Right atrium auricular region (tissue), 2 donors: ENCODE measurements around the gene GALNT8. TPM values are rescaled to one million over a fixed set of nuclear protein-coding genes. Genes with fewer than 3 reads are reported as not detected.

Experiments used
- DNase-seq: peaks from one replicate; pipeline ENCODE4 v3.0.0-alpha.2; 2019; ENCODE audit warnings: low spot score
- H3K27ac ChIP-seq, 2 donors: fragments of 200-600 bp; sonication (generic); 1 replicate in 1 of 2; 2 replicates in 1 of 2; pipeline ENCODE4 v1.5.1; 2016 to 2019
- H3K27me3 ChIP-seq, 2 donors: fragments of 200-600 bp; sonication (generic); one replicate each; pipeline versions ENCODE4 v1.5.1 to v1.6.0; 2017 to 2019
- H3K36me3 ChIP-seq: fragments of 200-600 bp; sonication (generic); one replicate; pipeline ENCODE4 v1.5.1; 2016
- H3K4me1 ChIP-seq, 2 donors: fragments of 200-600 bp; sonication (generic); one replicate each; pipeline versions ENCODE4 v1.5.1 to v1.6.0; 2017 to 2019
- H3K4me3 ChIP-seq, 2 donors: fragments of 200-600 bp; sonication (generic); 1 replicate in 1 of 2; 2 replicates in 1 of 2; pipeline ENCODE4 v1.5.1; 2017 to 2019; ENCODE audit warnings: mild to moderate bottlenecking in 1 of 2, moderate library complexity in 1 of 2
- H3K9me3 ChIP-seq, 2 donors: fragments of 200-600 bp; sonication (generic); one replicate each; pipeline ENCODE4 v1.5.1; 2019
- total RNA-seq, 2 donors: library from RNA; depleted of rRNA; stranded (reverse); fragments of >200 nt; gene quantifications; one replicate each; pipeline ENCODE4 v1.1.0, GENCODE V29; 2016
- TF ChIP-seq, protein P1 (sequence below), 2 donors: fragments of 200-600 bp; sonication (generic); IDR thresholded peaks; one replicate each; pipeline ENCODE4 v1.5.1; 2019; ENCODE audit warnings: antibody characterized with exemption in 2 of 2

Gene GALNT8
- total RNA-seq, 2 donors from 2014 or later, result 2.0 to 3.8 TPM

DNA sequence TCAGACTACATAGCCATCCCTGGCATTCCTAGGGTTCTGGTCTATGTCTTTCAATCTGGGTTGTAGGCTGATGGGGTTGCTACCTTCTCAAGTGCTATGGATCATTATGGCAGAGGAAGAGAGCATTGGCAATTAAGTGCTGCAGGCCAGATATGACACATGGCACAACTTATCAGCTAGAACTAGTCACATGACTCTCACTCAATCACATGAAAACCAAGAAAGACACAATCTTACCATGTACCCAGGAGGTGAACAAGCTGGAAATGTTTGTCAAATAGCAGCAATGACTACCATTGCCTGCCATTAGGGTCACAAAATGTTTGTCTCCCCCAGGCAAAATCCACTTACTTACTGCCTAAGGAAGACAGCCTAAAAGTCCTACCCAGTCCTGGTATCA, 80.4 kb downstream of the GALNT8 start:
- TF ChIP-seq, protein P1, sequence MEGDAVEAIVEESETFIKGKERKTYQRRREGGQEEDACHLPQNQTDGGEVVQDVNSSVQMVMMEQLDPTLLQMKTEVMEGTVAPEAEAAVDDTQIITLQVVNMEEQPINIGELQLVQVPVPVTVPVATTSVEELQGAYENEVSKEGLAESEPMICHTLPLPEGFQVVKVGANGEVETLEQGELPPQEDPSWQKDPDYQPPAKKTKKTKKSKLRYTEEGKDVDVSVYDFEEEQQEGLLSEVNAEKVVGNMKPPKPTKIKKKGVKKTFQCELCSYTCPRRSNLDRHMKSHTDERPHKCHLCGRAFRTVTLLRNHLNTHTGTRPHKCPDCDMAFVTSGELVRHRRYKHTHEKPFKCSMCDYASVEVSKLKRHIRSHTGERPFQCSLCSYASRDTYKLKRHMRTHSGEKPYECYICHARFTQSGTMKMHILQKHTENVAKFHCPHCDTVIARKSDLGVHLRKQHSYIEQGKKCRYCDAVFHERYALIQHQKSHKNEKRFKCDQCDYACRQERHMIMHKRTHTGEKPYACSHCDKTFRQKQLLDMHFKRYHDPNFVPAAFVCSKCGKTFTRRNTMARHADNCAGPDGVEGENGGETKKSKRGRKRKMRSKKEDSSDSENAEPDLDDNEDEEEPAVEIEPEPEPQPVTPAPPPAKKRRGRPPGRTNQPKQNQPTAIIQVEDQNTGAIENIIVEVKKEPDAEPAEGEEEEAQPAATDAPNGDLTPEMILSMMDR (IDR thresholded peaks at IDR 0.05), result no peak
- no peak for DNase-seq
- Histone ChIP-seq H3K9me3 (no peaks in the 10 kb centered on the region), H3K4me1 (no peaks in the 10 kb centered on the region), H3K27me3 (no peaks in the 10 kb centered on the region), H3K27ac (no peak overlapping the region), H3K4me3 (no peak overlapping the region), H3K36me3 (no peaks in the 10 kb centered on the region)

DNA sequence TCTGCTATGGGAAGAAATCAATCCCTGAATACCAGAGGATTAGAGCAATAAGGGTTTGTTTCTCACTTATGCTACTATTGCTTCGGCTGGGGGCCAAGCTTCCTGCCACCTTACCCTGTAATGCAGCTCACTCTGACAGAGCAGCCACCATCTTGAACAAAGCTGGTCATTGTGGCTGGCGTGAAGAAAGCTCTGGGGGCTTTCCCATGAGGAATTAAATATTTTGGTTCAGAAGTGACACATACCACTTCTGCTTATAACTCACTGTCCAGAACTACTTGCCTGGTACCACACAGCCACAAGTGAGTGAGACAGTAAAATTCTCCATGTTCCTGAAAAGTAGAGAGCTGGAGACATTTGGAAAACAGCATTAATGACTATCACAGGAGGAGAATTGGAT, 82.6 kb downstream of the GALNT8 start:
- TF ChIP-seq, protein P1 (IDR thresholded peaks at IDR 0.05), result no peak
- no peaks in the 10 kb centered on the region for H3K27me3 ChIP-seq
- H3K9me3 ChIP-seq, result no peaks in the 10 kb centered on the region
- no peak for DNase-seq
- no peak overlapping the region for H3K4me3 ChIP-seq
- no peak overlapping the region for H3K27ac ChIP-seq
- no peaks in the 10 kb centered on the region for H3K4me1 ChIP-seq
- no peaks in the 10 kb centered on the region for H3K36me3 ChIP-seq

DNA sequence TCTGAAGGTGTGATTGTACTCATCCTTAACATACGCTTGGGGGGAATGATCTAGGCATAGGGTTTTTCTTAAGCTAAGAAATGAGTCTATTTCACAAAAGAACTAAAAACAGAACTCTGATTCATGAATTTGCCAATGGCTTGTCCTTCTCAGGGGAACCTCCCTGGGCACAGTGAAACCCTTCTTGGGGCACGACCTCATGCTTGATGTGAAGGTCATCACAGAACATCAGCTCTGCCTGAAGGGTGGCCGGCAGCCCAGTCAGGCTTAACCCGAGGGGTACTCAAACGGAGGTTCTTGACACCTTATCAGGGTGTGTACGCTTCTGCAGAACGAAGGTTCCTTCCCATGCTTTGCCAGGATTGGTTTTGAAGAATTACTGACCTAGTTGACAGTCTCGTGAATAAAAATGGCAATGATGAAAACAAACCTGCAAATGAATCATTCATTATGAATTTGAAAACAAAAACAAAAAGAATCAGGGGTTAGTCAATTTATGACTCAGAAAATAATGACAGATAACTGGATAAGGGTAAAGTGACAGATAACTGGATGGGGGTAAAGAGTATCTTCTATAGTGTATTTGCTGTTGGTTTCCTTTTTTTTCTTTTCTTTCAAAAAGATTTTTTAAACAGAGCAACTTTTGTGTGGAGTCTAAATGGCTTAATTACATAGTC, 86.4 kb downstream of the GALNT8 start:
- no peaks in the 10 kb centered on the region for H3K27me3 ChIP-seq
- H3K27ac ChIP-seq, result no peak overlapping the region
- H3K4me3 ChIP-seq, result no peak overlapping the region
- H3K36me3 ChIP-seq, result no peaks in the 10 kb centered on the region
- no peaks in the 10 kb centered on the region for H3K9me3 ChIP-seq
- H3K4me1 ChIP-seq, result peaks cover 0 to 14% of the 10 kb centered on the region in 2 donors
- DNase-seq, result no peak
- TF ChIP-seq, protein P1 (IDR thresholded peaks at IDR 0.05), result no peak

DNA sequence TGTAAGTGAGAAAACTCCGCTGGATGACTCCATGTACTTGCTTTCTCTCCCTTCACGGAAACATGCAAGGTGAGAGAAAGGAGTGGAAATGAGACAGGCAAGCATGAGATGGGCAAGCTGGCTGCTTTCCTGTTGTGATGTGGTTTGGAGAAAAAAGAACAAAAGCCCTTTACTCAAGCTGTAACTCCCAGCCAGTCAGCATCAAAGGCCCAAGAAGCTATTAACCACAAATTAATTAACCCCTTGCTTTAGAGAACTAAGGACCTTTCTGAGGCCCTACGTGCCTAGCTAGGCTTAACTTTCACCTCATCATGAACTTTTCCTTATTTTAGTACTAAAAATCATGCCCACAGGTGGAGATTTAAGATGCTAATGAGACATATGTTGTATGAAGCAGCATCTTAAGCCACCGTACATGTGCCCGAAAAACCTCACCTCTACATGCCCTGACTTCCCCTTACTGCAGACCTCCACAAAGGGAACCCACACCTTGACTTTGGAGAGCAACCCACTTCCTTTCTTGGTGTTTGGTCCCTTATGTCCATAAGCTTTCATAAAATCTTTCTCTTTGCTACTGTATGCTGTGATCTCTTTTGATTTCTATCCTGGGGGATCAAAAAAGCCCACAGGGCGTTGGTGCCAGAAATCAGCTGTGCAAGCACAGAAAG, 87.0 kb downstream of the GALNT8 start:
- TF ChIP-seq, protein P1 (IDR thresholded peaks at IDR 0.05), result no peak
- peaks cover 0 to 14% of the 10 kb centered on the region in 2 donors for H3K4me1 ChIP-seq
- DNase-seq, result no peak
- H3K4me3 ChIP-seq, result no peak overlapping the region
- H3K9me3 ChIP-seq, result no peaks in the 10 kb centered on the region
- no peak overlapping the region for H3K27ac ChIP-seq
- no peaks in the 10 kb centered on the region for H3K36me3 ChIP-seq
- H3K27me3 ChIP-seq, result no peaks in the 10 kb centered on the region

DNA sequence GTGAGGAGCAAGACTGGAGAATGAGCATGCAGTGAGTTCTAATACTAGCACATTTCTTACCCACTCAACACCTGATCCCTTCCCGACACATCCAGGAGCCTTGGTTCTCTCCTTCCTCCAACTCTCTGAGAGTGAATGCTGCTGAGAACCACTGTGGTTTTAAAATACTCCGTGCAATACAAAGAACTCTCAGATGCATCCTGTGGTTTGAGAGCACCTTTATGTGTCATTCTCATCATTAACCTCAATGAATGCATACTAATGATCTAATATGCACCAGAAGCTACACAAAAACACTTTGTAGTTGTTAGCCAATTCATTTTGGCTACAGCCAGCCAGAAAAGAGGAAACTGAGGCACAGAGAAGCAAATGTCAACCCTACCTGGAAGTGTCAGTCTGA, 87.6 kb downstream of the GALNT8 start:
- DNase-seq, result no peak
- Histone ChIP-seq H3K27me3 (no peaks in the 10 kb centered on the region), H3K9me3 (no peaks in the 10 kb centered on the region), H3K4me3 (no peak overlapping the region), H3K27ac (no peak overlapping the region), H3K4me1 (peaks cover 0 to 14% of the 10 kb centered on the region in 2 donors), H3K36me3 (no peaks in the 10 kb centered on the region)
- TF ChIP-seq, protein P1 (IDR thresholded peaks at IDR 0.05), result no peak
